Measurements from ENCODE around the gene ISY1.
"Not testable (repeated sequence)": the region's sequence is repeated elsewhere in the genome, so short reads cannot be mapped to it uniquely, and the experiment has no call there.

Gene ISY1

GRCh38 chr3:129119365-129120100, 41.3 kb downstream of the ISY1 start:
- no peak for FAIRE-seq

- FAIRE-seq: no peak
Observed at GRCh38 chr3:129118745-129119144, 42.1 kb downstream of the ISY1 start.

GRCh38 chr3:129117134-129117533, 43.7 kb downstream of the ISY1 start:
- no peak for FAIRE-seq

- FAIRE-seq: no peak
Observed at GRCh38 chr3:129116482-129116946, 44.3 kb downstream of the ISY1 start.

- no peak for FAIRE-seq
Observed at GRCh38 chr3:129114455-129114854, 46.4 kb downstream of the ISY1 start.

GRCh38 chr3:129112308-129113052, 48.4 kb downstream of the ISY1 start:
- FAIRE-seq: no peak

- FAIRE-seq: not testable (repeated sequence)
Observed at GRCh38 chr3:129111076-129111780, 49.6 kb downstream of the ISY1 start.

GRCh38 chr3:129107793-129108192, 53.1 kb downstream of the ISY1 start:
- no peak for FAIRE-seq

GRCh38 chr3:129106866-129107565, 53.8 kb downstream of the ISY1 start:
- no peak for FAIRE-seq

GRCh38 chr3:129106320-129106719, 54.5 kb downstream of the ISY1 start:
- no peak for FAIRE-seq

GRCh38 chr3:129105862-129106261, 55.0 kb downstream of the ISY1 start:
- FAIRE-seq: no peak

- FAIRE-seq: no peak
Observed at GRCh38 chr3:129104498-129105079, 56.3 kb downstream of the ISY1 start.

GRCh38 chr3:129104051-129104450, 56.8 kb downstream of the ISY1 start:
- no peak for FAIRE-seq

- FAIRE-seq: no peak
Observed at GRCh38 chr3:129103296-129103695, 57.6 kb downstream of the ISY1 start.

GRCh38 chr3:129101370-129102138, 59.3 kb downstream of the ISY1 start:
- no peak for FAIRE-seq

- FAIRE-seq: no peak
Observed at GRCh38 chr3:129100274-129100673, 60.6 kb downstream of the ISY1 start.

GRCh38 chr3:129095285-129095684, 65.6 kb downstream of the ISY1 start:
- no peak for FAIRE-seq

GRCh38 chr3:129088312-129088711, 72.6 kb downstream of the ISY1 start:
- FAIRE-seq: not testable (repeated sequence)

- FAIRE-seq: not testable (repeated sequence)
Observed at GRCh38 chr3:129087904-129088303, 73.0 kb downstream of the ISY1 start.

GRCh38 chr3:129087138-129087702, 73.6 kb downstream of the ISY1 start:
- FAIRE-seq: no peak

- FAIRE-seq: no peak
Observed at GRCh38 chr3:129085818-129086217, 75.0 kb downstream of the ISY1 start.
